B cell (primary cell): ENCODE data around the gene HSCB. TPM values are rescaled to one million over a fixed set of nuclear protein-coding genes. Genes with fewer than 3 reads are reported as not detected.

Source experiments
- ATAC-seq: fragments of 200-7000 bp; cut with Tn5 transposase; one replicate; pipeline ENCODE4 v1.10.0; 2021; ENCODE audit warnings: low read depth, mild to moderate bottlenecking, moderate number of reproducible peaks, moderate library complexity
- CTCF ChIA-PET: fragments of 350-600 bp; sonication (Branson Sonifier 250); formaldehyde crosslinking; loops from one replicate; lab custom pipeline; 2021; ENCODE audit warnings: antibody characterized with exemption, inconsistent platforms; lab: Charles Lee
- POLR2A ChIA-PET: fragments of 350-600 bp; sonication (Branson Sonifier 250); formaldehyde crosslinking; loops from one replicate; lab custom pipeline; 2021; ENCODE audit warnings: antibody characterized with exemption; lab: Charles Lee
- DNase-seq: peaks from one replicate; pipeline ENCODE4 v3.0.0; 2013
- H2AFZ ChIP-seq: 2 replicates; pipeline ENCODE4 v1.6.1; 2012; ENCODE audit warnings: mild to moderate bottlenecking, low read depth, low read length; ENCODE audit not compliant: insufficient read depth, poor library complexity, severe bottlenecking
- H3K27ac ChIP-seq, 2 donors: 1 replicate in 1 of 2; 2 replicates in 1 of 2; pipeline ENCODE4 v1.5.1; 2012 to 2013; ENCODE audit warnings: low read length in 2 of 2, mild to moderate bottlenecking in 2 of 2, moderate library complexity in 1 of 2
- H3K27me3 ChIP-seq, 4 experiments: fragments of 200-600 bp in 1 of 4; sonication (generic) in 1 of 4; replicated peaks in 1 of 4; 1 replicate in 2 of 4; 2 replicates in 2 of 4; pipeline versions ENCODE4 v1.6.1 to v1.7.0; 2013 to 2016; ENCODE audit warnings: low read length in 3 of 4, mild to moderate bottlenecking in 2 of 4, mixed read lengths in 1 of 4, moderate library complexity in 1 of 4; ENCODE audit not compliant: insufficient read depth in 4 of 4, control insufficient read depth in 3 of 4; ENCODE audit errors: control extremely low read depth in 1 of 4
- H3K36me3 ChIP-seq, 2 experiments: replicated peaks in 1 of 2; 1 replicate in 1 of 2; 2 replicates in 1 of 2; pipeline versions ENCODE4 v1.6.1 to v1.7.1; 2013; ENCODE audit warnings: low read length in 1 of 2; ENCODE audit not compliant: insufficient read depth in 2 of 2, control insufficient read depth in 1 of 2; ENCODE audit errors: control extremely low read depth in 1 of 2, extremely low read depth in 1 of 2
- H3K4me1 ChIP-seq, 2 donors: fragments of 200-600 bp in 1 of 2; sonication (generic) in 1 of 2; 1 replicate in 1 of 2; 2 replicates in 1 of 2; pipeline versions ENCODE4 v1.5.1 to v1.6.1; 2013 to 2017; ENCODE audit warnings: low read length in 2 of 2; ENCODE audit not compliant: control insufficient read depth in 2 of 2, insufficient read depth in 2 of 2
- H3K4me2 ChIP-seq: replicated peaks from 2 replicates; pipeline ENCODE3; 2012; ENCODE audit warnings: mild to moderate bottlenecking, low read depth, low read length; ENCODE audit not compliant: poor library complexity, severe bottlenecking
- H3K4me3 ChIP-seq, 5 experiments: fragments of 200-600 bp in 1 of 5; sonication (generic) in 1 of 5; 1 replicate in 3 of 5; 2 replicates in 2 of 5; pipeline versions ENCODE4 v1.5.1 to v1.7.0; 2011 to 2016; ENCODE audit warnings: low read length in 4 of 5, mild to moderate bottlenecking in 4 of 5, low read depth in 2 of 5, control low read depth in 1 of 5, moderate library complexity in 1 of 5; ENCODE audit not compliant: insufficient read depth in 1 of 5; ENCODE audit errors: control extremely low read depth in 1 of 5, extremely low read depth in 1 of 5
- H3K79me2 ChIP-seq: fragments of 200-600 bp; sonication (generic); one replicate; pipeline ENCODE4 v1.6.0; 2016; ENCODE audit warnings: low read length; ENCODE audit not compliant: control insufficient read depth, insufficient read depth
- H3K9ac ChIP-seq: fragments of 200-600 bp; sonication (generic); 2 replicates; pipeline ENCODE4 v1.6.1; 2017; ENCODE audit warnings: mild to moderate bottlenecking, low read length, moderate library complexity
- H3K9me3 ChIP-seq, 3 donors: one replicate each; pipeline versions ENCODE4 v1.6.1 to v1.7.1; 2013; ENCODE audit warnings: low read length in 2 of 3; ENCODE audit not compliant: control insufficient read depth in 2 of 3, insufficient read depth in 1 of 3; ENCODE audit errors: control extremely low read depth in 1 of 3
- H4K20me1 ChIP-seq: 2 replicates; pipeline ENCODE4 v1.6.0; 2012; ENCODE audit warnings: mild to moderate bottlenecking, low read length; ENCODE audit not compliant: insufficient read depth, control insufficient read depth, poor library complexity, severe bottlenecking
- H3K27ac Mint-ChIP-seq: one replicate; pipeline ENCODE4 v1.8.0; 2021; ENCODE audit warnings: mixed read lengths
- H3K27me3 Mint-ChIP-seq: one replicate; pipeline ENCODE4 v1.8.0; 2021; ENCODE audit warnings: mixed read lengths
- H3K4me1 Mint-ChIP-seq: one replicate; pipeline ENCODE4 v1.8.0; 2021; ENCODE audit warnings: mixed read lengths
- H3K4me3 Mint-ChIP-seq: one replicate; pipeline ENCODE4 v1.8.0; 2021; ENCODE audit warnings: mixed read lengths
- H3K9me3 Mint-ChIP-seq: one replicate; pipeline ENCODE4 v1.8.0; 2022; ENCODE audit warnings: mixed read lengths; ENCODE audit not compliant: insufficient read depth
- CTCF ChIP-seq: fragments of 200-600 bp; IDR thresholded peaks from one replicate; pipeline ENCODE4 v1.8.0; 2022; ENCODE audit warnings: antibody characterized with exemption, mild to moderate bottlenecking
- EZH2 ChIP-seq: IDR thresholded peaks from 2 replicates; pipeline ENCODE4 v1.6.1; 2012; ENCODE audit warnings: borderline replicate concordance, low read depth, mild to moderate bottlenecking, moderate library complexity, low read length; ENCODE audit not compliant: insufficient read depth, poor library complexity, severe bottlenecking
- WGBS: methylation state at CpG from one replicate; pipeline ENCODE4 v1.1.5; 2013; ENCODE audit warnings: missing lambda C conversion rate; ENCODE audit not compliant: insufficient coverage; 5-methylcytosine and 5-hydroxymethylcytosine counted together
- intact Hi-C: fragments of 100-400 bp; cut with micrococcal nuclease; formaldehyde crosslinking; loops from one replicate; pipeline ENCODE4 v1.10.0; 2022
- polyA plus RNA-seq: library from polyadenylated mRNA; depleted of rRNA; stranded (reverse); fragments of >200 nt; gene quantifications from 2 replicates; pipeline ENCODE4 v1.2.3, GENCODE V29; 2012
- total RNA-seq, 2 donors: library from RNA; stranded (reverse); fragments of 120-200 nt in 1 of 2; gene quantifications; 1 replicate in 1 of 2; 2 replicates in 1 of 2; pipeline versions ENCODE4 v1.2.3 to v1.2.4, GENCODE V29; 2013 to 2022

Gene HSCB
- total and polyA plus RNA-seq, 2 donors (not counting 1 experiment from before 2014, with no cell fraction given): 12.8 to 18.3 TPM

GRCh38 chr22:28792491-28793383 is 50.9 kb downstream of the HSCB start:
- H3K4me3 ChIP-seq: no peak overlapping the region

More at GRCh38 chr22:28792491-28793383, 50.9 kb downstream of the HSCB start:
- TF ChIP-seq EZH2 (no peak), CTCF (no peak)
- H2AFZ ChIP-seq: no peak overlapping the region
- H3K4me2 ChIP-seq: peak overlapping the region; percentile 55
- Mint-ChIP-seq H3K4me3 (no peak overlapping the region), H3K27ac (peak overlapping the region; percentile 69), H3K27me3 (no peaks in the 10 kb centered on the region), H3K4me1 (peaks cover 64% of the 10 kb centered on the region), H3K9me3 (no peaks in the 10 kb centered on the region)
- no peak for DNase-seq
- H3K79me2 ChIP-seq: no peaks in the 10 kb centered on the region
- 67% methylated on average over 12 of the region's 15 CpGs for WGBS
- H3K27ac ChIP-seq: peak overlapping the region; percentile 32 to 66
- ChIA-PET CTCF (interaction anchor here (1.9 kb wide), 1 partner anchor 35 kb away, joined by 5 read pairs; no protein-coding TSS in a partner anchor), POLR2A (interaction anchor here (0.7 kb wide), 1 partner anchor 28 kb away, joined by 4 read pairs; no protein-coding TSS in a partner anchor)
- H3K36me3 ChIP-seq: peaks cover 10 to 39% of the 10 kb centered on the region in 2 experiments
- H3K27me3 ChIP-seq: no peaks in the 10 kb centered on the region
- H3K4me1 ChIP-seq: peaks cover 28 to 32% of the 10 kb centered on the region in 2 donors
- no peaks in the 10 kb centered on the region for H3K9me3 ChIP-seq
- intact Hi-C loops: no loop called here
- ATAC-seq: no peak
- H3K9ac ChIP-seq: peak overlapping the region; percentile 47
- H4K20me1 ChIP-seq: no peaks in the 10 kb centered on the region
